ENCODE data around the gene CAPS2. TPM values are rescaled to one million over a fixed set of nuclear protein-coding genes. Genes with fewer than 3 reads are reported as not detected.

The CAPS2 gene
- total and polyA plus RNA-seq, 7 donors = 1.1 to 17.8 (median 7.7) TPM

GRCh38 chr12:75345531-75345930, 15.4 kb upstream of the CAPS2 start:
- no peaks in the 10 kb centered on the region for H3K36me3 ChIP-seq
- TF ChIP-seq CTCF (IDR thresholded peaks at IDR 0.05) (no peak), POLR2A (IDR thresholded peaks at IDR 0.05) (no peak), EP300 (IDR thresholded peaks at IDR 0.05) (no peak), POLR2AphosphoS5 (IDR thresholded peaks at IDR 0.05) (no peak)
- 67 to 83% methylated on average over 2 of the region's 2 CpGs for WGBS, 2 donors

GRCh38 chr12:75341873-75342272, 11.7 kb upstream of the CAPS2 start:
- Histone ChIP-seq H3K36me3 (no peaks in the 10 kb centered on the region), H3K4me3 (no peak overlapping the region), H3K4me1 (no peaks in the 10 kb centered on the region), H3K9me3 (no peaks in the 10 kb centered on the region), H3K27ac (no peak overlapping the region), H3K27me3 (no peaks in the 10 kb centered on the region)
- no peak for TF ChIP-seq POLR2A (IDR thresholded peaks at IDR 0.05)
- TF ChIP-seq EP300 (IDR thresholded peaks at IDR 0.05) = no peak
- TF ChIP-seq CTCF (IDR thresholded peaks at IDR 0.05) = no peak
- no peak for TF ChIP-seq POLR2AphosphoS5 (IDR thresholded peaks at IDR 0.05)
- 91 to 93% methylated on average over 5 of the region's 5 CpGs for WGBS, 2 donors
- no peak for DNase-seq
- intact Hi-C loops (cut with DNase I) = no loop called here

More at GRCh38 chr12:75345531-75345930, 15.4 kb upstream of the CAPS2 start:
- Histone ChIP-seq H3K4me3 (no peak overlapping the region), H3K9me3 (no peaks in the 10 kb centered on the region), H3K27ac (no peak overlapping the region), H3K27me3 (no peaks in the 10 kb centered on the region), H3K4me1 (no peaks in the 10 kb centered on the region)
- intact Hi-C loops (cut with DNase I) = no loop called here
- DNase-seq = no peak

- 22 to 62% methylated on average over 1 of the region's 1 CpG for WGBS, 2 donors
- intact Hi-C loops (cut with DNase I) = loop anchor here (10.0 kb wide), 1 partner anchor 697 kb away; the partner anchor contains the start of gene PHLDA1
- Histone ChIP-seq H3K9me3 (no peaks in the 10 kb centered on the region), H3K27ac (no peak overlapping the region), H3K36me3 (no peaks in the 10 kb centered on the region), H3K4me3 (no peak overlapping the region), H3K27me3 (no peaks in the 10 kb centered on the region), H3K4me1 (peaks cover 0 to 10% (median 3%) of the 10 kb centered on the region in 4 donors)
- TF ChIP-seq EP300 (IDR thresholded peaks at IDR 0.05) = no peak
- no peak for TF ChIP-seq POLR2AphosphoS5 (IDR thresholded peaks at IDR 0.05)
- TF ChIP-seq CTCF (IDR thresholded peaks at IDR 0.05) = no peak
- no peak for TF ChIP-seq POLR2A (IDR thresholded peaks at IDR 0.05)
- DNase-seq = no peak
Observed at GRCh38 chr12:75337905-75338304, 7.8 kb upstream of the CAPS2 start.

GRCh38 chr12:75334384-75335030, 4.4 kb upstream of the CAPS2 start, which contains the start of gene GLIPR1L1:
Gene GLIPR1L1, plus strand, starts transcription at chr12:75334670. Its CDS starts 59 bp downstream, at chr12:75334729.
- WGBS, 2 donors = 5 to 20% methylated on average over 23 of the region's 23 CpGs
- DNase-seq = peak; percentile 93
- peak within 1 kb of the TSS; percentile 5 to 51 (median 40) for H3K4me3 ChIP-seq
- H3K27ac ChIP-seq = peak within 1 kb of the TSS in 3 of 4 donors; percentile 5 to 63 (median 32)
- no peaks in the 10 kb centered on the region for H3K9me3 ChIP-seq
- no peaks in the 10 kb centered on the region for H3K36me3 ChIP-seq
- intact Hi-C loops (cut with DNase I) = loop anchor here (1.0 to 10.0 kb wide), 4 partner anchors 58 to 700 kb away; partner anchors contain the start of genes GLIPR1, GLIPR1L2, KRR1 and PHLDA1
- no peaks in the 10 kb centered on the region for H3K27me3 ChIP-seq
- TF ChIP-seq POLR2A (IDR thresholded peaks at IDR 0.05) (no peak), POLR2AphosphoS5 (IDR thresholded peaks at IDR 0.05) (peak in 2 of 4 donors; percentile 38 to 40), CTCF (IDR thresholded peaks at IDR 0.05) (peak; percentile 59 to 95 (median 84))
- H3K4me1 ChIP-seq = peaks cover 0 to 13% (median 6%) of the 10 kb centered on the region in 4 donors

Data from sigmoid colon (tissue), 7 donors.